ENCODE data around the gene SUPT3H.

- TF ChIP-seq STAT6 (CRISPR knock-in tag; IDR thresholded peaks at IDR 0.05; ENCODE audit: borderline replicate concordance), result no peak
- no peak for TF ChIP-seq MAFK (conservative IDR thresholded peaks at IDR 0.05 in 1 of 2, IDR thresholded peaks at IDR 0.05 in 1 of 2; ENCODE audit: low read length in 2 of 2)
- TF ChIP-seq GABPA (IDR thresholded peaks at IDR 0.05; ENCODE audit: low read depth, low read length), result no peak
- peak; percentile 65 for TF ChIP-seq GABPA (CRISPR knock-in tag; IDR thresholded peaks at IDR 0.05; ENCODE audit: low read depth)
- TF ChIP-seq ZNF124 (CRISPR knock-in tag; IDR thresholded peaks at IDR 0.05), result no peak
- no peak for TF ChIP-seq CHD2 (IDR thresholded peaks at IDR 0.05; ENCODE audit: low read depth, low read length)
- no peak for TF ChIP-seq FOXK2 (IDR thresholded peaks at IDR 0.05)
- no peak for TF ChIP-seq CCAR2 (optimal IDR thresholded peaks at IDR 0.05; ENCODE audit: low read depth, low read length)
Measured at GRCh38 chr6:45049188-45049843, 328.4 kb downstream of the SUPT3H start.

All from HepG2 (cell line).